WTC11 (cell line): ENCODE results near the gene MATR3. TPM values are rescaled to one million over a fixed set of nuclear protein-coding genes. Genes with fewer than 3 reads are reported as not detected.

Experiments used
- CTCF ChIP-seq: fragments of 200-600 bp; IDR thresholded peaks from 2 replicates; pipeline ENCODE4 v1.8.0; 2022; ENCODE audit warnings: antibody characterized with exemption
- GRHL2 ChIP-seq: fragments of 250-450 bp; sonication (Bioruptor Pico); IDR thresholded peaks from 2 replicates; pipeline ENCODE4 v1.8.0; 2022; ENCODE audit warnings: mild to moderate bottlenecking, moderate library complexity; ENCODE audit not compliant: insufficient replicate concordance, severe bottlenecking
- GTF2I ChIP-seq: fragments of 250-450 bp; sonication (Bioruptor Pico); conservative IDR thresholded peaks from 2 replicates; pipeline ENCODE4 v1.4.0; 2021; ENCODE audit warnings: mild to moderate bottlenecking
- NR2C2 ChIP-seq: sonication (generic); formaldehyde crosslinking; IDR thresholded peaks from 2 replicates; pipeline ENCODE4 v1.8.0; 2022; ENCODE audit warnings: mild to moderate bottlenecking, missing genetic modification reagents
- PREB ChIP-seq: sonication (generic); formaldehyde crosslinking; IDR thresholded peaks from 2 replicates; pipeline ENCODE4 v1.8.1; 2022; ENCODE audit warnings: mild to moderate bottlenecking, missing genetic modification reagents, moderate library complexity, borderline replicate concordance
- SOX15 ChIP-seq: fragments of 250-450 bp; sonication (Bioruptor Pico); IDR thresholded peaks from 2 replicates; pipeline ENCODE4 v1.9.0; 2021; ENCODE audit warnings: mild to moderate bottlenecking
- SP1 ChIP-seq: sonication (generic); formaldehyde crosslinking; conservative IDR thresholded peaks from 2 replicates; pipeline ENCODE4 v1.8.1; 2022; ENCODE audit warnings: missing genetic modification reagents
- ZNF396 ChIP-seq: fragments of 250-450 bp; sonication (Bioruptor Pico); IDR thresholded peaks from 2 replicates; pipeline ENCODE4 v1.8.0; 2021; ENCODE audit warnings: mild to moderate bottlenecking, moderate library complexity, borderline replicate concordance
- ZNF532 ChIP-seq: fragments of 250-450 bp; sonication (Bioruptor Pico); IDR thresholded peaks from 2 replicates; pipeline ENCODE4 v1.9.0; 2021; ENCODE audit warnings: mild to moderate bottlenecking, borderline replicate concordance
- total RNA-seq: library from RNA; stranded (reverse); gene quantifications from 3 replicates; pipeline ENCODE4 v1.2.3, GENCODE V29; 2021
- TF ChIP-seq, protein P1 (sequence below): sonication (generic); formaldehyde crosslinking; conservative IDR thresholded peaks from 2 replicates; pipeline ENCODE4 v1.8.1; 2022; ENCODE audit warnings: mild to moderate bottlenecking, missing genetic modification reagents
- TF ChIP-seq, protein P2 (sequence below): sonication (generic); formaldehyde crosslinking; IDR thresholded peaks from 2 replicates; pipeline ENCODE4 v1.8.0; 2023; ENCODE audit warnings: missing genetic modification reagents, mild to moderate bottlenecking, borderline replicate concordance
- TF ChIP-seq, protein P3 (sequence below): sonication (generic); formaldehyde crosslinking; IDR thresholded peaks from 2 replicates; pipeline ENCODE4 v1.8.1; 2023; ENCODE audit warnings: mild to moderate bottlenecking, moderate library complexity, missing genetic modification reagents
- TF ChIP-seq, protein P4 (sequence below): sonication (generic); formaldehyde crosslinking; conservative IDR thresholded peaks from 2 replicates; pipeline ENCODE4 v1.8.1; 2023; ENCODE audit warnings: mild to moderate bottlenecking, low read depth, missing genetic modification reagents, moderate library complexity
- TF ChIP-seq, protein P5 (sequence below): sonication (generic); formaldehyde crosslinking; IDR thresholded peaks from 2 replicates; pipeline ENCODE4 v1.8.0; 2022; ENCODE audit warnings: missing genetic modification reagents

Gene MATR3
- total RNA-seq, 1 experiment from 2014 or later: 290 TPM

GRCh38 chr5:139285651-139286392 lies 7.7 kb upstream of the MATR3 start (continued):
- TF ChIP-seq CTCF (no peak), GRHL2 (CRISPR knock-in tag) (no peak), SP1 (CRISPR knock-in tag) (no peak), PREB (no peak), GTF2I (CRISPR knock-in tag) (no peak), ZNF532 (CRISPR knock-in tag) (peak; percentile 17; the same call in 1 of the 2 replicates), ZNF396 (CRISPR knock-in tag) (no peak), SOX15 (CRISPR knock-in tag) (no peak), NR2C2 (no peak)
- TF ChIP-seq, protein P1, sequence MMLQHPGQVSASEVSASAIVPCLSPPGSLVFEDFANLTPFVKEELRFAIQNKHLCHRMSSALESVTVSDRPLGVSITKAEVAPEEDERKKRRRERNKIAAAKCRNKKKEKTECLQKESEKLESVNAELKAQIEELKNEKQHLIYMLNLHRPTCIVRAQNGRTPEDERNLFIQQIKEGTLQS (CRISPR knock-in tag): no peak
- TF ChIP-seq, protein P2, sequence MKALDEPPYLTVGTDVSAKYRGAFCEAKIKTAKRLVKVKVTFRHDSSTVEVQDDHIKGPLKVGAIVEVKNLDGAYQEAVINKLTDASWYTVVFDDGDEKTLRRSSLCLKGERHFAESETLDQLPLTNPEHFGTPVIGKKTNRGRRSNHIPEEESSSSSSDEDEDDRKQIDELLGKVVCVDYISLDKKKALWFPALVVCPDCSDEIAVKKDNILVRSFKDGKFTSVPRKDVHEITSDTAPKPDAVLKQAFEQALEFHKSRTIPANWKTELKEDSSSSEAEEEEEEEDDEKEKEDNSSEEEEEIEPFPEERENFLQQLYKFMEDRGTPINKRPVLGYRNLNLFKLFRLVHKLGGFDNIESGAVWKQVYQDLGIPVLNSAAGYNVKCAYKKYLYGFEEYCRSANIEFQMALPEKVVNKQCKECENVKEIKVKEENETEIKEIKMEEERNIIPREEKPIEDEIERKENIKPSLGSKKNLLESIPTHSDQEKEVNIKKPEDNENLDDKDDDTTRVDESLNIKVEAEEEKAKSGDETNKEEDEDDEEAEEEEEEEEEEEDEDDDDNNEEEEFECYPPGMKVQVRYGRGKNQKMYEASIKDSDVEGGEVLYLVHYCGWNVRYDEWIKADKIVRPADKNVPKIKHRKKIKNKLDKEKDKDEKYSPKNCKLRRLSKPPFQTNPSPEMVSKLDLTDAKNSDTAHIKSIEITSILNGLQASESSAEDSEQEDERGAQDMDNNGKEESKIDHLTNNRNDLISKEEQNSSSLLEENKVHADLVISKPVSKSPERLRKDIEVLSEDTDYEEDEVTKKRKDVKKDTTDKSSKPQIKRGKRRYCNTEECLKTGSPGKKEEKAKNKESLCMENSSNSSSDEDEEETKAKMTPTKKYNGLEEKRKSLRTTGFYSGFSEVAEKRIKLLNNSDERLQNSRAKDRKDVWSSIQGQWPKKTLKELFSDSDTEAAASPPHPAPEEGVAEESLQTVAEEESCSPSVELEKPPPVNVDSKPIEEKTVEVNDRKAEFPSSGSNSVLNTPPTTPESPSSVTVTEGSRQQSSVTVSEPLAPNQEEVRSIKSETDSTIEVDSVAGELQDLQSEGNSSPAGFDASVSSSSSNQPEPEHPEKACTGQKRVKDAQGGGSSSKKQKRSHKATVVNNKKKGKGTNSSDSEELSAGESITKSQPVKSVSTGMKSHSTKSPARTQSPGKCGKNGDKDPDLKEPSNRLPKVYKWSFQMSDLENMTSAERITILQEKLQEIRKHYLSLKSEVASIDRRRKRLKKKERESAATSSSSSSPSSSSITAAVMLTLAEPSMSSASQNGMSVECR (CRISPR knock-in tag): no peak
- TF ChIP-seq, protein P3, sequence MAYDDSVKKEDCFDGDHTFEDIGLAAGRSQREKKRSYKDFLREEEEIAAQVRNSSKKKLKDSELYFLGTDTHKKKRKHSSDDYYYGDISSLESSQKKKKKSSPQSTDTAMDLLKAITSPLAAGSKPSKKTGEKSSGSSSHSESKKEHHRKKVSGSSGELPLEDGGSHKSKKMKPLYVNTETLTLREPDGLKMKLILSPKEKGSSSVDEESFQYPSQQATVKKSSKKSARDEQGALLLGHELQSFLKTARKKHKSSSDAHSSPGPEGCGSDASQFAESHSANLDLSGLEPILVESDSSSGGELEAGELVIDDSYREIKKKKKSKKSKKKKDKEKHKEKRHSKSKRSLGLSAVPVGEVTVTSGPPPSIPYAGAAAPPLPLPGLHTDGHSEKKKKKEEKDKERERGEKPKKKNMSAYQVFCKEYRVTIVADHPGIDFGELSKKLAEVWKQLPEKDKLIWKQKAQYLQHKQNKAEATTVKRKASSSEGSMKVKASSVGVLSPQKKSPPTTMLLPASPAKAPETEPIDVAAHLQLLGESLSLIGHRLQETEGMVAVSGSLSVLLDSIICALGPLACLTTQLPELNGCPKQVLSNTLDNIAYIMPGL: no peak
- TF ChIP-seq, protein P4, sequence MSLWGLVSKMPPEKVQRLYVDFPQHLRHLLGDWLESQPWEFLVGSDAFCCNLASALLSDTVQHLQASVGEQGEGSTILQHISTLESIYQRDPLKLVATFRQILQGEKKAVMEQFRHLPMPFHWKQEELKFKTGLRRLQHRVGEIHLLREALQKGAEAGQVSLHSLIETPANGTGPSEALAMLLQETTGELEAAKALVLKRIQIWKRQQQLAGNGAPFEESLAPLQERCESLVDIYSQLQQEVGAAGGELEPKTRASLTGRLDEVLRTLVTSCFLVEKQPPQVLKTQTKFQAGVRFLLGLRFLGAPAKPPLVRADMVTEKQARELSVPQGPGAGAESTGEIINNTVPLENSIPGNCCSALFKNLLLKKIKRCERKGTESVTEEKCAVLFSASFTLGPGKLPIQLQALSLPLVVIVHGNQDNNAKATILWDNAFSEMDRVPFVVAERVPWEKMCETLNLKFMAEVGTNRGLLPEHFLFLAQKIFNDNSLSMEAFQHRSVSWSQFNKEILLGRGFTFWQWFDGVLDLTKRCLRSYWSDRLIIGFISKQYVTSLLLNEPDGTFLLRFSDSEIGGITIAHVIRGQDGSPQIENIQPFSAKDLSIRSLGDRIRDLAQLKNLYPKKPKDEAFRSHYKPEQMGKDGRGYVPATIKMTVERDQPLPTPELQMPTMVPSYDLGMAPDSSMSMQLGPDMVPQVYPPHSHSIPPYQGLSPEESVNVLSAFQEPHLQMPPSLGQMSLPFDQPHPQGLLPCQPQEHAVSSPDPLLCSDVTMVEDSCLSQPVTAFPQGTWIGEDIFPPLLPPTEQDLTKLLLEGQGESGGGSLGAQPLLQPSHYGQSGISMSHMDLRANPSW (CRISPR knock-in tag): no peak
- TF ChIP-seq, protein P5, sequence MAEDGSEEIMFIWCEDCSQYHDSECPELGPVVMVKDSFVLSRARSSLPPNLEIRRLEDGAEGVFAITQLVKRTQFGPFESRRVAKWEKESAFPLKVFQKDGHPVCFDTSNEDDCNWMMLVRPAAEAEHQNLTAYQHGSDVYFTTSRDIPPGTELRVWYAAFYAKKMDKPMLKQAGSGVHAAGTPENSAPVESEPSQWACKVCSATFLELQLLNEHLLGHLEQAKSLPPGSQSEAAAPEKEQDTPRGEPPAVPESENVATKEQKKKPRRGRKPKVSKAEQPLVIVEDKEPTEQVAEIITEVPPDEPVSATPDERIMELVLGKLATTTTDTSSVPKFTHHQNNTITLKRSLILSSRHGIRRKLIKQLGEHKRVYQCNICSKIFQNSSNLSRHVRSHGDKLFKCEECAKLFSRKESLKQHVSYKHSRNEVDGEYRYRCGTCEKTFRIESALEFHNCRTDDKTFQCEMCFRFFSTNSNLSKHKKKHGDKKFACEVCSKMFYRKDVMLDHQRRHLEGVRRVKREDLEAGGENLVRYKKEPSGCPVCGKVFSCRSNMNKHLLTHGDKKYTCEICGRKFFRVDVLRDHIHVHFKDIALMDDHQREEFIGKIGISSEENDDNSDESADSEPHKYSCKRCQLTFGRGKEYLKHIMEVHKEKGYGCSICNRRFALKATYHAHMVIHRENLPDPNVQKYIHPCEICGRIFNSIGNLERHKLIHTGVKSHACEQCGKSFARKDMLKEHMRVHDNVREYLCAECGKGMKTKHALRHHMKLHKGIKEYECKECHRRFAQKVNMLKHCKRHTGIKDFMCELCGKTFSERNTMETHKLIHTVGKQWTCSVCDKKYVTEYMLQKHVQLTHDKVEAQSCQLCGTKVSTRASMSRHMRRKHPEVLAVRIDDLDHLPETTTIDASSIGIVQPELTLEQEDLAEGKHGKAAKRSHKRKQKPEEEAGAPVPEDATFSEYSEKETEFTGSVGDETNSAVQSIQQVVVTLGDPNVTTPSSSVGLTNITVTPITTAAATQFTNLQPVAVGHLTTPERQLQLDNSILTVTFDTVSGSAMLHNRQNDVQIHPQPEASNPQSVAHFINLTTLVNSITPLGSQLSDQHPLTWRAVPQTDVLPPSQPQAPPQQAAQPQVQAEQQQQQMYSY: no peak
